ENCODE measurements around the gene ALOX12.
"Not testable (repeated sequence)": the region's sequence is repeated elsewhere in the genome, so short reads cannot be mapped to it uniquely, and the experiment has no call there.

DNA sequence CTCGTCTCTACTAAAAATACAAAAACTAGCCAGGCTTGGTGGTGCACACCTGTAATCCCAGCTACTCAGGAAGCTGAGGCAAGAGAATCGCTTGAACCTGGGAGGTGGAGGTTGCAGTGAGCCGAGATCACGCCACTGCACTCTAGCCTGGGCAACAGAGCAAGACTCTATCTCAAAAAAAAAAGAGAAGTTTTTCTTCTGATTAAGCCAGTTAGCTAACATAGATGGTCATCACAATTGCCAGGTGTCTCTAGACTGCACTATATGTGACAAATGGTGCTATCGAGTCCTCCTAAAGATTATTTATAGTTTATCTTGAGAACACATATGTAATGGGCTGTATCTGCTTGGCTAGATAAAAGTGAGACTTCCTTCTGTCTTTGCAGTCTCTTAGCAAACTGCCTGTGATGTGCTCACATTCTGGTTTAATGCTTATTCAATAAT, 2.2 kb upstream of the ALOX12 start:
- not testable (repeated sequence) for TF ChIP-seq CTCF (conservative IDR thresholded peaks at IDR 0.05; ENCODE audit: low read depth, low read length); EZH2phosphoT487 (IDR thresholded peaks at IDR 0.05; ENCODE audit: borderline replicate concordance, low read length); EZH2 (IDR thresholded peaks at IDR 0.05; ENCODE audit: low read length, unreplicated experiment)
